HepG2 (cell line): ENCODE results near the gene HEBP1. TPM values are rescaled to one million over a fixed set of nuclear protein-coding genes. Genes with fewer than 3 reads are reported as not detected.

ENCODE experiments used
- ARHGAP35 ChIP-seq: sonication (generic); formaldehyde crosslinking; IDR thresholded peaks from 2 replicates; pipeline ENCODE4 v1.9.0; 2022; ENCODE audit warnings: mild to moderate bottlenecking, inconsistent platforms, moderate library complexity, missing genetic modification reagents, borderline replicate concordance
- ATF1 ChIP-seq: IDR thresholded peaks from 2 replicates; pipeline ENCODE4 v1.6.1; 2016; ENCODE audit warnings: mild to moderate bottlenecking, control low read depth
- ATF7-NPFF ChIP-seq: sonication (generic); formaldehyde crosslinking; IDR thresholded peaks from 2 replicates; pipeline ENCODE4 v1.8.1; 2023; ENCODE audit warnings: mild to moderate bottlenecking, low read depth, missing genetic modification reagents, moderate library complexity
- EED ChIP-seq: sonication (generic); formaldehyde crosslinking; IDR thresholded peaks from 2 replicates; pipeline ENCODE4 v1.5.0; 2020; ENCODE audit warnings: mild to moderate bottlenecking, missing genetic modification reagents
- ETS1 ChIP-seq: sonication (generic); formaldehyde crosslinking; IDR thresholded peaks from 2 replicates; pipeline ENCODE4 v1.4.0; 2020; ENCODE audit warnings: missing genetic modification reagents
- KAT7 ChIP-seq: IDR thresholded peaks from 2 replicates; pipeline ENCODE4 v1.6.1; 2018; ENCODE audit warnings: borderline replicate concordance, missing compliant biosample characterization
- MIXL1 ChIP-seq: IDR thresholded peaks from 2 replicates; pipeline ENCODE4 v1.6.1; 2016
- MLLT10 ChIP-seq: sonication (generic); formaldehyde crosslinking; IDR thresholded peaks from 2 replicates; pipeline ENCODE4 v1.4.0; 2020; ENCODE audit warnings: missing genetic modification reagents
- NFE2L1 ChIP-seq: sonication (generic); formaldehyde crosslinking; IDR thresholded peaks from 2 replicates; pipeline ENCODE4 v1.4.0; 2020; ENCODE audit warnings: missing genetic modification reagents, mild to moderate bottlenecking, borderline replicate concordance
- PHF20 ChIP-seq: sonication (generic); formaldehyde crosslinking; IDR thresholded peaks from 2 replicates; pipeline ENCODE4 v1.5.0; 2020; ENCODE audit warnings: mild to moderate bottlenecking, missing genetic modification reagents
- RBM22 ChIP-seq: fragments of 200-400 bp; formaldehyde crosslinking; optimal IDR thresholded peaks from 2 replicates; pipeline ENCODE3; 2017; ENCODE audit warnings: mild to moderate bottlenecking, low read length, moderate library complexity
- TCF7L2 ChIP-seq: IDR thresholded peaks from 2 replicates; pipeline ENCODE4 v1.6.1; 2011; ENCODE audit warnings: mild to moderate bottlenecking, low read depth, low read length, moderate library complexity
- WIZ ChIP-seq: sonication (generic); formaldehyde crosslinking; IDR thresholded peaks from 2 replicates; pipeline ENCODE4 v1.5.1; 2020; ENCODE audit warnings: mild to moderate bottlenecking, missing genetic modification reagents
- ZBTB42 ChIP-seq: sonication (generic); formaldehyde crosslinking; IDR thresholded peaks from 2 replicates; pipeline ENCODE4 v1.5.0; 2020; ENCODE audit warnings: mild to moderate bottlenecking, missing genetic modification reagents
- ZNF564 ChIP-seq: sonication (generic); formaldehyde crosslinking; IDR thresholded peaks from 2 replicates; pipeline ENCODE4 v1.8.1; 2023; ENCODE audit warnings: mild to moderate bottlenecking, missing genetic modification reagents
- ZSCAN29 ChIP-seq: sonication (generic); formaldehyde crosslinking; conservative IDR thresholded peaks from 2 replicates; pipeline ENCODE4 v1.4.0; 2020; ENCODE audit warnings: mild to moderate bottlenecking, missing genetic modification reagents
- polyA plus RNA-seq, 8 experiments: library from polyadenylated mRNA; depleted of rRNA in 3 of 8; stranded (reverse) in 7 of 8; unstranded in 1 of 8; fragments of >200 nt; fragmentation: Illumina TruSeq in 4 of 8; extraction: Trizol in 4 of 8; gene quantifications; 2 replicates each; pipeline versions ENCODE4 v1.2.1 to v1.2.3, GENCODE V29; 2011 to 2016; ENCODE audit warnings: low read depth in 4 of 8, missing spikeins in 1 of 8, mixed read lengths in 1 of 8; ENCODE audit not compliant: insufficient read depth in 1 of 8
- total RNA-seq, 5 experiments: library from RNA; depleted of rRNA; stranded (reverse); fragments of >200 nt; fragmentation: Illumina TruSeq; extraction: Trizol; gene quantifications; 2 replicates each; pipeline ENCODE4 v1.2.3, GENCODE V29; 2016; ENCODE audit warnings: low read depth in 1 of 5
- TF ChIP-seq, protein P1 (sequence below), 2 experiments: sonication (generic) in 1 of 2; formaldehyde crosslinking in 1 of 2; IDR thresholded peaks; 2 replicates each; pipeline versions ENCODE4 v1.4.0 to v1.6.1; 2016 to 2020; ENCODE audit warnings: borderline replicate concordance in 1 of 2, low read depth in 1 of 2, mild to moderate bottlenecking in 1 of 2, missing genetic modification reagents in 1 of 2
- TF ChIP-seq, protein P2 (sequence below): sonication (generic); formaldehyde crosslinking; IDR thresholded peaks from 2 replicates; pipeline ENCODE4 v1.9.0; 2022; ENCODE audit warnings: missing genetic modification reagents, mild to moderate bottlenecking, borderline replicate concordance
- TF ChIP-seq, protein P3 (sequence below): IDR thresholded peaks from 2 replicates; pipeline ENCODE4 v1.6.1; 2016; ENCODE audit warnings: mild to moderate bottlenecking, missing biosample characterization, missing genetic modification reagents
- TF ChIP-seq, protein P4 (sequence below): sonication (generic); formaldehyde crosslinking; IDR thresholded peaks from 2 replicates; pipeline ENCODE4 v1.5.0; 2020; ENCODE audit warnings: missing genetic modification reagents

Gene HEBP1
- total and polyA plus RNA-seq, 2 of the 13 experiments (the other 11 are each of a cell fraction or from before 2014, with no cell fraction given): 7.8 to 9.4 TPM

DNA sequence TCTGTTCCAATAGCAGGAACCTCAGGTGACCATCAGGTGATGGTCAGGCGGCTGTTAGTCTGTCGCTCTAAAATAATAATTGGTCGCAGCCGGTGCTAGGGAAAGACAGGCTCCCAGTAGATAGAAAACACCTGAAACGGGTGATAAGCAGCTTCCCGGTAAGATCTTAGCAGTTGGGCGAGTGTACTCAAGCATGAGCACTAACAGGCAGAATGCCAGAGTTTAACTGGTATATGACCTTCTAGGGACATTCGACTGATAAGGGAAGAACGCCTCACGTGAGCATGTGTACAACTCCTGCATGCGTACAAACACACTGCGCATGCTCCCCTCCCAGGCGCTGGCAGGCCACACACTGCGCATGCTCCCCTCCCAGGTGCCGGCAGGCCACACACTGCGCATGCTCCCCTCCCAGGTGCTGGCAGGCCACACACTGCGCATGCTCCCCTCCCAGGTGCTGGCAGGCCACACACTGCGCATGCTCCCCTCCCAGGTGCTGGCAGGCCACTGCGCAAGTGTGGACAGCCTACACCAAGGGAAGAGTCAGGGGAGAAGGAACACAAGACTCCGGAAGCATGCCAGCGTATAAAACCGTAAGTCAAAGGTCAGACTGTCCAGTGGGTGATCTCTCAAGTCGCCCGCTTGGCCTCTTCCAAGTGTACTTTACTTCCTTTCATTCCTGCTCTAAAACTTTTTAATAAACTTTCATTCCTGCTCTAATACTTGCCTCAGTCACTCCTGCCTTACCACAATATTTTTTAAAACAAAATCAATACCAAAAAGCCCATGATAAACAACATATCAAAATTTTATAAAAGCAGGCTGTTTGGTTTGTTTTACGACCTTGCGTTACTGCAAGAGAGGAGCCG lies 72.6 kb downstream of the HEBP1 start (continued):
- TF ChIP-seq, protein P1, sequence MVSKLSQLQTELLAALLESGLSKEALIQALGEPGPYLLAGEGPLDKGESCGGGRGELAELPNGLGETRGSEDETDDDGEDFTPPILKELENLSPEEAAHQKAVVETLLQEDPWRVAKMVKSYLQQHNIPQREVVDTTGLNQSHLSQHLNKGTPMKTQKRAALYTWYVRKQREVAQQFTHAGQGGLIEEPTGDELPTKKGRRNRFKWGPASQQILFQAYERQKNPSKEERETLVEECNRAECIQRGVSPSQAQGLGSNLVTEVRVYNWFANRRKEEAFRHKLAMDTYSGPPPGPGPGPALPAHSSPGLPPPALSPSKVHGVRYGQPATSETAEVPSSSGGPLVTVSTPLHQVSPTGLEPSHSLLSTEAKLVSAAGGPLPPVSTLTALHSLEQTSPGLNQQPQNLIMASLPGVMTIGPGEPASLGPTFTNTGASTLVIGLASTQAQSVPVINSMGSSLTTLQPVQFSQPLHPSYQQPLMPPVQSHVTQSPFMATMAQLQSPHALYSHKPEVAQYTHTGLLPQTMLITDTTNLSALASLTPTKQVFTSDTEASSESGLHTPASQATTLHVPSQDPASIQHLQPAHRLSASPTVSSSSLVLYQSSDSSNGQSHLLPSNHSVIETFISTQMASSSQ (IDR thresholded peaks at IDR 0.05; ENCODE audit: low read depth): no peak
- TF ChIP-seq, protein P1 (CRISPR knock-in tag; IDR thresholded peaks at IDR 0.05; ENCODE audit: borderline replicate concordance): no peak; the same call in 1 of the 2 replicates
- TF ChIP-seq, protein P2, sequence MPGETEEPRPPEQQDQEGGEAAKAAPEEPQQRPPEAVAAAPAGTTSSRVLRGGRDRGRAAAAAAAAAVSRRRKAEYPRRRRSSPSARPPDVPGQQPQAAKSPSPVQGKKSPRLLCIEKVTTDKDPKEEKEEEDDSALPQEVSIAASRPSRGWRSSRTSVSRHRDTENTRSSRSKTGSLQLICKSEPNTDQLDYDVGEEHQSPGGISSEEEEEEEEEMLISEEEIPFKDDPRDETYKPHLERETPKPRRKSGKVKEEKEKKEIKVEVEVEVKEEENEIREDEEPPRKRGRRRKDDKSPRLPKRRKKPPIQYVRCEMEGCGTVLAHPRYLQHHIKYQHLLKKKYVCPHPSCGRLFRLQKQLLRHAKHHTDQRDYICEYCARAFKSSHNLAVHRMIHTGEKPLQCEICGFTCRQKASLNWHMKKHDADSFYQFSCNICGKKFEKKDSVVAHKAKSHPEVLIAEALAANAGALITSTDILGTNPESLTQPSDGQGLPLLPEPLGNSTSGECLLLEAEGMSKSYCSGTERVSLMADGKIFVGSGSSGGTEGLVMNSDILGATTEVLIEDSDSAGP (CRISPR knock-in tag): no peak; the same call in 1 of the 2 replicates
- TF ChIP-seq PHF20 (CRISPR knock-in tag): peak; percentile 76; the same call in 1 of the 2 replicates
- no peak for TF ChIP-seq ATF7-NPFF
- TF ChIP-seq, protein P3, sequence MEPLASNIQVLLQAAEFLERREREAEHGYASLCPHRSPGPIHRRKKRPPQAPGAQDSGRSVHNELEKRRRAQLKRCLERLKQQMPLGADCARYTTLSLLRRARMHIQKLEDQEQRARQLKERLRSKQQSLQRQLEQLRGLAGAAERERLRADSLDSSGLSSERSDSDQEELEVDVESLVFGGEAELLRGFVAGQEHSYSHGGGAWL (CRISPR knock-in tag): no peak
- 0 out of 2 replicates have a peak, but pooled peaks have one; percentile 27 for TF ChIP-seq WIZ (CRISPR knock-in tag)
- no peak for TF ChIP-seq MLLT10 (CRISPR knock-in tag)
- no peak for TF ChIP-seq RBM22
- TF ChIP-seq TCF7L2: no peak
- 0 out of 2 replicates have a peak, but pooled peaks have one; percentile 68 for TF ChIP-seq ZSCAN29
- TF ChIP-seq, protein P4, sequence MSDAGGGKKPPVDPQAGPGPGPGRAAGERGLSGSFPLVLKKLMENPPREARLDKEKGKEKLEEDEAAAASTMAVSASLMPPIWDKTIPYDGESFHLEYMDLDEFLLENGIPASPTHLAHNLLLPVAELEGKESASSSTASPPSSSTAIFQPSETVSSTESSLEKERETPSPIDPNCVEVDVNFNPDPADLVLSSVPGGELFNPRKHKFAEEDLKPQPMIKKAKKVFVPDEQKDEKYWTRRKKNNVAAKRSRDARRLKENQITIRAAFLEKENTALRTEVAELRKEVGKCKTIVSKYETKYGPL (CRISPR knock-in tag): no peak
- TF ChIP-seq EED (CRISPR knock-in tag): 0 out of 2 replicates have a peak, but pooled peaks have one; percentile 52
- TF ChIP-seq NFE2L1: no peak
- TF ChIP-seq ZNF564: no peak
- no peak for TF ChIP-seq ZBTB42 (CRISPR knock-in tag)
- TF ChIP-seq ATF1: no peak
- TF ChIP-seq ETS1: no peak
- no peak for TF ChIP-seq MIXL1 (CRISPR knock-in tag)
- TF ChIP-seq ARHGAP35 (CRISPR knock-in tag): no peak
- TF ChIP-seq KAT7 (CRISPR knock-in tag): peak; percentile 68; the same call in 1 of the 2 replicates
